Spleen (tissue), 11 donors: ENCODE data around the gene ZNF610. TPM values are rescaled to one million over a fixed set of nuclear protein-coding genes. Genes with fewer than 3 reads are reported as not detected.
"Not testable (repeated sequence)": the region's sequence is repeated elsewhere in the genome, so short reads cannot be mapped to it uniquely, and the experiment has no call there.

Source experiments
- DNase-seq: peaks from one replicate; pipeline ENCODE4 v3.0.0-alpha.2; 2020
- H3K27ac ChIP-seq, 8 donors: fragments of 200-600 bp; sonication (generic) in 7 of 8; 1 replicate in 4 of 8; 2 replicates in 4 of 8; pipeline versions ENCODE4 v1.5.0 to v1.8.0; 2016 to 2021; ENCODE audit warnings: inconsistent platforms in 4 of 8, mild to moderate bottlenecking in 4 of 8, moderate library complexity in 1 of 8
- H3K27me3 ChIP-seq, 7 donors: fragments of 200-600 bp; sonication (generic) in 6 of 7; replicated peaks in 1 of 7; 1 replicate in 4 of 7; 2 replicates in 3 of 7; pipeline versions ENCODE4 v1.5.0 to v1.8.0; 2016 to 2021; ENCODE audit warnings: inconsistent platforms in 3 of 7, mild to moderate bottlenecking in 1 of 7
- H3K36me3 ChIP-seq, 6 donors: fragments of 200-600 bp; sonication (generic) in 5 of 6; 1 replicate in 4 of 6; 2 replicates in 2 of 6; pipeline versions ENCODE4 v1.5.0 to v1.8.0; 2016 to 2021; ENCODE audit warnings: inconsistent platforms in 2 of 6
- H3K4me1 ChIP-seq, 6 donors: fragments of 200-600 bp; sonication (generic) in 5 of 6; 1 replicate in 3 of 6; 2 replicates in 3 of 6; pipeline versions ENCODE4 v1.5.0 to v1.8.0; 2016 to 2021; ENCODE audit warnings: inconsistent platforms in 3 of 6
- H3K4me3 ChIP-seq, 8 donors: fragments of 200-600 bp; sonication (generic) in 7 of 8; 1 replicate in 4 of 8; 2 replicates in 4 of 8; pipeline versions ENCODE4 v1.5.0 to v1.8.0; 2016 to 2021; ENCODE audit warnings: inconsistent platforms in 4 of 8, mild to moderate bottlenecking in 4 of 8, moderate library complexity in 2 of 8
- H3K9me3 ChIP-seq, 8 donors: fragments of 200-600 bp; sonication (generic) in 7 of 8; 1 replicate in 4 of 8; 2 replicates in 4 of 8; pipeline versions ENCODE4 v1.5.0 to v1.8.0; 2016 to 2021; ENCODE audit warnings: inconsistent platforms in 4 of 8
- POLR2A ChIP-seq, 3 donors: fragments of 450-650 bp; IDR thresholded peaks; one replicate each; pipeline ENCODE4 v1.5.1; 2017; ENCODE audit warnings: antibody characterized with exemption in 3 of 3, mild to moderate bottlenecking in 1 of 3
- POLR2AphosphoS5 ChIP-seq, 3 donors: sonication (generic); formaldehyde crosslinking; IDR thresholded peaks; one replicate each; pipeline ENCODE4 v1.5.1; 2017; ENCODE audit warnings: antibody characterized with exemption in 3 of 3
- WGBS, 5 donors: extraction: QIAGEN DNeasy Blood & Tissue Kit in 3 of 5; methylation state at CpG; one replicate each; pipeline versions ENCODE4 v1.1.5 to v1.1.7; 2013 to 2018; 5-methylcytosine and 5-hydroxymethylcytosine counted together
- intact Hi-C: fragments of 100-400 bp; cut with DNase I; formaldehyde crosslinking; loops from one replicate; pipeline ENCODE4 v1.15.0; 2023; ENCODE audit warnings: low total_unique reads
- polyA plus RNA-seq, 3 donors: library from polyadenylated mRNA; stranded (reverse); fragments of 200-250 nt; gene quantifications; one replicate each; pipeline ENCODE4 v1.2.1, GENCODE V29; 2013
- total RNA-seq, 7 donors: library from RNA; depleted of rRNA in 3 of 7; stranded (reverse); fragments of >200 nt in 3 of 7; fragmentation: NEBNext Ultra II Directional in 4 of 7; extraction: Animal tissue kit (Norgen Biotek cat#: 25700) in 4 of 7; gene quantifications; one replicate each; pipeline versions ENCODE4 v1.1.0 to v1.2.1, GENCODE V29; 2016 to 2021
- TF ChIP-seq, protein P1 (sequence below), 11 experiments: fragments of 200-600 bp in 7 of 11; fragments of 450-650 bp in 4 of 11; sonication (generic) in 4 of 11; IDR thresholded peaks in 8 of 11; conservative IDR thresholded peaks in 3 of 11; 1 replicate in 7 of 11; 2 replicates in 4 of 11; pipeline versions ENCODE4 v1.4.0 to v1.8.0; 2016 to 2021; ENCODE audit warnings: antibody characterized with exemption in 11 of 11, inconsistent platforms in 4 of 11, mild to moderate bottlenecking in 1 of 11
- donor health status: healthy with polysubstance abuse.
- donor health status: DM: no; HTN: no; CAD: no; lungs with moderate emphysema.
- donor health status: DM: no; HTN: no; CAD: no.
- donor health status: Bipolar disorder and iron deficiency.
- donor health status: healthy.
- donor health status: DM: no; HTN: no; CAD: no.
- donor health status: DM: yes; HTN: yes; CAD: no.

Gene ZNF610
- total and polyA plus RNA-seq, 10 donors, result 0.91 to 6.4 (median 2.0) TPM

- Histone ChIP-seq H3K27me3 (no peaks in the 10 kb centered on the region), H3K4me3 (peak overlapping the region; percentile 52 to 85 (median 72)), H3K4me1 (peaks cover 0 to 14% (median 10%) of the 10 kb centered on the region in 6 donors), H3K9me3 (peaks cover 0 to 92% (median 54%) of the 10 kb centered on the region in 8 donors), H3K27ac (peak overlapping the region; percentile 65 to 89 (median 82)), H3K36me3 (peaks cover 0 to 18% (median 0%) of the 10 kb centered on the region in 6 donors)
- 4 to 7% (median 5%) methylated on average over 9 of the region's 9 CpGs for WGBS, 5 donors
- TF ChIP-seq, protein P1, sequence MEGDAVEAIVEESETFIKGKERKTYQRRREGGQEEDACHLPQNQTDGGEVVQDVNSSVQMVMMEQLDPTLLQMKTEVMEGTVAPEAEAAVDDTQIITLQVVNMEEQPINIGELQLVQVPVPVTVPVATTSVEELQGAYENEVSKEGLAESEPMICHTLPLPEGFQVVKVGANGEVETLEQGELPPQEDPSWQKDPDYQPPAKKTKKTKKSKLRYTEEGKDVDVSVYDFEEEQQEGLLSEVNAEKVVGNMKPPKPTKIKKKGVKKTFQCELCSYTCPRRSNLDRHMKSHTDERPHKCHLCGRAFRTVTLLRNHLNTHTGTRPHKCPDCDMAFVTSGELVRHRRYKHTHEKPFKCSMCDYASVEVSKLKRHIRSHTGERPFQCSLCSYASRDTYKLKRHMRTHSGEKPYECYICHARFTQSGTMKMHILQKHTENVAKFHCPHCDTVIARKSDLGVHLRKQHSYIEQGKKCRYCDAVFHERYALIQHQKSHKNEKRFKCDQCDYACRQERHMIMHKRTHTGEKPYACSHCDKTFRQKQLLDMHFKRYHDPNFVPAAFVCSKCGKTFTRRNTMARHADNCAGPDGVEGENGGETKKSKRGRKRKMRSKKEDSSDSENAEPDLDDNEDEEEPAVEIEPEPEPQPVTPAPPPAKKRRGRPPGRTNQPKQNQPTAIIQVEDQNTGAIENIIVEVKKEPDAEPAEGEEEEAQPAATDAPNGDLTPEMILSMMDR (IDR thresholded peaks at IDR 0.05 in 8 of 11, conservative IDR thresholded peaks at IDR 0.05 in 3 of 11), result no peak
- TF ChIP-seq POLR2AphosphoS5 (IDR thresholded peaks at IDR 0.05) (no peak), POLR2A (IDR thresholded peaks at IDR 0.05) (no peak)
- no peak for DNase-seq
- intact Hi-C loops, result no loop called here
These were observed 843 bp downstream of the ZNF610 start for GRCh38 chr19:52336791-52337381.

GRCh38 chr19:52339022-52339421 lies 3.0 kb downstream of the ZNF610 start:
- peaks cover 0 to 13% (median 0%) of the 10 kb centered on the region in 6 donors for H3K36me3 ChIP-seq
- H3K9me3 ChIP-seq, result peaks cover 0 to 82% (median 36%) of the 10 kb centered on the region in 8 donors
- DNase-seq, H3K27ac ChIP-seq, H3K4me3 ChIP-seq, H3K27me3 ChIP-seq, intact Hi-C loops: not testable (repeated sequence)
- 89 to 96% (median 94%) methylated on average over 3 of the region's 3 CpGs for WGBS, 5 donors
- peaks cover 0 to 15% (median 10%) of the 10 kb centered on the region in 6 donors for H3K4me1 ChIP-seq

GRCh38 chr19:52343548-52343947 lies 7.5 kb downstream of the ZNF610 start:
- intact Hi-C loops, result no loop called here
- 29 to 56% (median 37%) methylated on average over 8 of the region's 8 CpGs for WGBS, 5 donors
- Histone ChIP-seq H3K36me3 (peaks cover 0 to 15% (median 4%) of the 10 kb centered on the region in 6 donors), H3K4me3 (no peak overlapping the region), H3K9me3 (peaks cover 0 to 95% (median 33%) of the 10 kb centered on the region in 8 donors), H3K4me1 (peaks cover 0 to 5% (median 0%) of the 10 kb centered on the region in 6 donors), H3K27me3 (no peaks in the 10 kb centered on the region), H3K27ac (no peak overlapping the region)
- DNase-seq, result no peak
- TF ChIP-seq, protein P1 (IDR thresholded peaks at IDR 0.05 in 8 of 11, conservative IDR thresholded peaks at IDR 0.05 in 3 of 11), result peak; percentile 27 to 74 (median 61)
- TF ChIP-seq POLR2A (IDR thresholded peaks at IDR 0.05) (no peak), POLR2AphosphoS5 (IDR thresholded peaks at IDR 0.05) (peak in 2 of 3 donors; percentile 25 to 56)

DNA sequence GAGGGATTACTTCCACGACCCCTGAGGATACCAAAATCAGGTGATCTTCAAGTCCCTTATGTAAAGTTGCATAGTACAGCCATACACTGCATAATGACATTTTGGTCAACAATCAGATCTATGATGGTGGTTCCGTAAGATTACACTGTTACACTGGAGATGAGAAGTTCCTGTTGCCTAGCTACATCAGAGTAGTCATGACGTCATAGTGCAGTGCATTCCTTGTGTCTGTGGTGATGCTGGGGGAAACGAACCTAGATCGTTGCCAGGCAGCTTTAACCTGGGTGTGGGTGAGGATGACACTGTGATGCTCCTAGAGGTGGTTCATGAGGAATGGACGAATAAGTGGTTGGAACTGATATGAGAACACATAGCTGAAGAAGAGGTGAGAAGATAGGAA lies 9.1 kb downstream of the ZNF610 start:
- intact Hi-C loops, result no loop called here
- WGBS, 5 donors, result 88 to 93% (median 89%) methylated on average over 6 of the region's 6 CpGs
- Histone ChIP-seq H3K9me3 (peaks cover 0 to 97% (median 37%) of the 10 kb centered on the region in 8 donors), H3K36me3 (peaks cover 0 to 28% (median 15%) of the 10 kb centered on the region in 6 donors), H3K27ac (no peak overlapping the region), H3K4me1 (peaks cover 0 to 5% (median 0%) of the 10 kb centered on the region in 6 donors), H3K27me3 (no peaks in the 10 kb centered on the region), H3K4me3 (no peak overlapping the region)
- DNase-seq, result no peak
- TF ChIP-seq, protein P1 (IDR thresholded peaks at IDR 0.05 in 8 of 11, conservative IDR thresholded peaks at IDR 0.05 in 3 of 11), result no peak
- TF ChIP-seq POLR2AphosphoS5 (IDR thresholded peaks at IDR 0.05), result no peak
- TF ChIP-seq POLR2A (IDR thresholded peaks at IDR 0.05), result no peak
